ENCODE data around the gene FOXE3. TPM values are rescaled to one million over a fixed set of nuclear protein-coding genes. Genes with fewer than 3 reads are reported as not detected.

Gene FOXE3
- total and polyA plus RNA-seq, 2 donors (not counting 1 experiment from before 2014, with no cell fraction given): not detected

DNA sequence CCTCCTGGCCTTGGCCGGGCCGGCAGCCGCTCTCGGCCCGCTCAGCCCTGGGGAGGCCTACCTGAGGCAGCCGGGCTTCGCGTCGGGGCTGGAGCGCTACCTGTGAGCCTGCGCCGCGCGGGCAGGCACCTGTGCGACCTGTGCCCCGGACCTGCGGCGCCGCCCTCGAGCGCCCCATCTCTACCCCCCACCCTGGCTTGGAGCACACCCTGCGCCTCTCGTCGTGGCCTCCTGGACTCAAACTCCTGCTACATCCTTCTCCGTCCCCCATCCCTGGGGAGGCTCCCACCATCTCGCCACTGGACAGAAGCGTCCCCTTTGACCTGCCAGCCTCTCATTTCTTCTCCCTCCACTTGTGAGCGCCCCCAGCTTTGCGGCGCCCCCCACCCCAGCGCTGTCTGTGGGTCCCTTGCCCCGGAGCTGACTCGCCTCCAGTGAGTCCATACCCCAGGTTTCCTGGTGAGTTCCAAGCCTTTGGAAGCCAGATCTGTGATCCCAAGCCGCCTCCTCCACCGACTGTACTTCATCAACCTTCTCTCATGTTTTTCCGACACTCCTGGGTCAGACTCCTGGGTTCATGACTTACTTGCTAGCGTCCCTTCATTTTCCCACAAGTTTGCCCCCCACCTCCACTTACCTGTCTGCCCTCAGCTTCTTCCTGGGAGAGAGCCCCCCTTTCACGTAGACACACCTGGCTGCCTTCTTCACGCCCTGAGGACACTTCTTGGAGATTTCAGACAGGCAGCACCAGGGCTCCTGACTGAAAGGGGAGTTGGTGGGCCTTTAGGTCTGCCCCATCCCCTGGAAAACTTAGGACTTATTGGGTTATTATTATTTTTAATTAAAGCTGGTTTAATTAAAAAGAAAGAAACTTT lies 1.3 kb downstream of the FOXE3 start:
- no peak for TF ChIP-seq EZH2 (IDR thresholded peaks at IDR 0.05; ENCODE audit: low read length, missing control alignments)
- TF ChIP-seq, protein P1, sequence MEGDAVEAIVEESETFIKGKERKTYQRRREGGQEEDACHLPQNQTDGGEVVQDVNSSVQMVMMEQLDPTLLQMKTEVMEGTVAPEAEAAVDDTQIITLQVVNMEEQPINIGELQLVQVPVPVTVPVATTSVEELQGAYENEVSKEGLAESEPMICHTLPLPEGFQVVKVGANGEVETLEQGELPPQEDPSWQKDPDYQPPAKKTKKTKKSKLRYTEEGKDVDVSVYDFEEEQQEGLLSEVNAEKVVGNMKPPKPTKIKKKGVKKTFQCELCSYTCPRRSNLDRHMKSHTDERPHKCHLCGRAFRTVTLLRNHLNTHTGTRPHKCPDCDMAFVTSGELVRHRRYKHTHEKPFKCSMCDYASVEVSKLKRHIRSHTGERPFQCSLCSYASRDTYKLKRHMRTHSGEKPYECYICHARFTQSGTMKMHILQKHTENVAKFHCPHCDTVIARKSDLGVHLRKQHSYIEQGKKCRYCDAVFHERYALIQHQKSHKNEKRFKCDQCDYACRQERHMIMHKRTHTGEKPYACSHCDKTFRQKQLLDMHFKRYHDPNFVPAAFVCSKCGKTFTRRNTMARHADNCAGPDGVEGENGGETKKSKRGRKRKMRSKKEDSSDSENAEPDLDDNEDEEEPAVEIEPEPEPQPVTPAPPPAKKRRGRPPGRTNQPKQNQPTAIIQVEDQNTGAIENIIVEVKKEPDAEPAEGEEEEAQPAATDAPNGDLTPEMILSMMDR (conservative IDR thresholded peaks at IDR 0.05 in 1 of 2, IDR thresholded peaks at IDR 0.05 in 1 of 2; ENCODE audit: low read depth in 1 of 2, low read length in 2 of 2): no peak
- DNase-seq (ENCODE audit: low read depth in 2 of 2): no peak
- H3K4me3 ChIP-seq (replicated peaks in 1 of 4; ENCODE audit: control extremely low read depth in 1 of 4, insufficient read depth in 1 of 4, low read depth in 3 of 4, low read length in 4 of 4): no peak overlapping the region
- H3K9ac ChIP-seq (ENCODE audit: insufficient read depth, low read length): no peak overlapping the region
- H3K9me3 ChIP-seq (ENCODE audit: control insufficient read depth, insufficient read depth, low read depth, low read length): no peaks in the 10 kb centered on the region
- no peak overlapping the region for H2AFZ ChIP-seq (ENCODE audit: low read length)
- H3K27ac ChIP-seq (ENCODE audit: insufficient read depth, low read length): no peak overlapping the region
- no peaks in the 10 kb centered on the region for H4K20me1 ChIP-seq (ENCODE audit: control insufficient read depth, extremely low read depth, insufficient read depth, low read length)
- H3K27me3 ChIP-seq (ENCODE audit: control insufficient read depth, insufficient read depth, low read length): peaks cover 24% of the 10 kb centered on the region
- H3K36me3 ChIP-seq (ENCODE audit: control insufficient read depth, insufficient read depth, low read length): no peaks in the 10 kb centered on the region
- no peak overlapping the region for H3K4me2 ChIP-seq (ENCODE audit: extremely low read depth, insufficient read depth, low read length)
- no peaks in the 10 kb centered on the region for H3K79me2 ChIP-seq (ENCODE audit: control insufficient read depth, insufficient read depth, low read length)
- no peaks in the 10 kb centered on the region for H3K4me1 ChIP-seq (ENCODE audit: control insufficient read depth, extremely low read depth, insufficient read depth, low read length)

DNA sequence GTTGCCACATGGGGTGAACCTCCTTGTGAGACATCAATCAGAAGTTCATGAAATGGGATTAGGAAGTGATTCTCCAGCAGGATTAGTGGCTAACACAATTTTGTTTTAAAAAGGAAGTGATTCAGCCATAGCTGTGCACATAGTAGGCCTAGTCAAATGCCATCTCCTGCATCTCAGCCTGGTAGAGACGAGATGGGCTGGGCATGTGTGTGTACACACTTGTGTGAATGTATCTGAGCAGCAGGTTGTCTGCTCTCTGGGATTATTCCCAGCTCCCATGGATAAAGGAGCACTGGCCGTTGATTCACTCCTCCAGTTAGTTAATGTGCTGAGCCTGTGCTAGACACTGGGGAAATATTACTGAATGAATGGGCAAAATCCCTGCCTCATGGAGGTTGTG lies 2.0 kb downstream of the FOXE3 start:
- no peak overlapping the region for H2AFZ ChIP-seq (ENCODE audit: low read length)
- TF ChIP-seq, protein P1 (conservative IDR thresholded peaks at IDR 0.05 in 1 of 2, IDR thresholded peaks at IDR 0.05 in 1 of 2; ENCODE audit: low read depth in 1 of 2, low read length in 2 of 2): no peak
- no peak for TF ChIP-seq EZH2 (IDR thresholded peaks at IDR 0.05; ENCODE audit: low read length, missing control alignments)
- no peaks in the 10 kb centered on the region for H3K4me1 ChIP-seq (ENCODE audit: control insufficient read depth, extremely low read depth, insufficient read depth, low read length)
- H3K4me3 ChIP-seq (replicated peaks in 1 of 4; ENCODE audit: control extremely low read depth in 1 of 4, insufficient read depth in 1 of 4, low read depth in 3 of 4, low read length in 4 of 4): no peak overlapping the region
- peaks cover 24% of the 10 kb centered on the region for H3K27me3 ChIP-seq (ENCODE audit: control insufficient read depth, insufficient read depth, low read length)
- no peak overlapping the region for H3K9ac ChIP-seq (ENCODE audit: insufficient read depth, low read length)
- no peaks in the 10 kb centered on the region for H4K20me1 ChIP-seq (ENCODE audit: control insufficient read depth, extremely low read depth, insufficient read depth, low read length)
- H3K27ac ChIP-seq (ENCODE audit: insufficient read depth, low read length): no peak overlapping the region
- H3K4me2 ChIP-seq (ENCODE audit: extremely low read depth, insufficient read depth, low read length): no peak overlapping the region
- H3K9me3 ChIP-seq (ENCODE audit: control insufficient read depth, insufficient read depth, low read depth, low read length): no peaks in the 10 kb centered on the region
- H3K36me3 ChIP-seq (ENCODE audit: control insufficient read depth, insufficient read depth, low read length): no peaks in the 10 kb centered on the region
- no peaks in the 10 kb centered on the region for H3K79me2 ChIP-seq (ENCODE audit: control insufficient read depth, insufficient read depth, low read length)
- no peak for DNase-seq (ENCODE audit: low read depth in 2 of 2)

DNA sequence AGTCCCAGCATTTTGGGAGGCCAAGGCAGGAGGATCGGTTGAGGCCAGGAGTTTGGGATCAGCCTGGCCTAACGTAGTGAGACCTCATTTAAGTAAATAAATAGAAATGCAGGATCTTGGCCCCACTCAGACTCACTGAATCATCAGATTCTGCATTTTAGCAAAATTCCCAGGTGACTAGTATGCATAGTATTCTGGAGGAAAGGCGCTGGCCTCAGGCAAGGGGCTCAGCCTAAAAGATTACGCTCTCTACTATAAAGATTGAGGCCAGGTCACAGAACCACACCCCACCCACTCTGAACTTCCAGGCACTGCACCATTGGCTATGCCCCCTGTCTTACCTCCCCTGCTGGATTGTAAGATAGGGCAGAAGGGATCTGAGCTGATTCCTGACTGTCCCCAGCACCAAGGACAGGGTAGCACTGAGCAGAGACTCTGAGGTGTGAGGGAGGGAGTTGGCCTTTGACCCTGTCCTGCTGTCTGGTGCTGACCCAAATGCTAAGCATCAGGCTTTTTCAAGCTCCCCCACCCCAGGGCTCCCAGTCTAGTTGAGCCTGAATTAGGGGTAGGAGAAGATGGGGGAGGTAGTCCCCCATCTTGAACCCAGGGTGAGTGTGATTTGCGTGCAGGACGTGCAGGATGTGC lies 2.7 kb downstream of the FOXE3 start:
- H3K79me2 ChIP-seq (ENCODE audit: control insufficient read depth, insufficient read depth, low read length): no peaks in the 10 kb centered on the region
- peaks cover 24% of the 10 kb centered on the region for H3K27me3 ChIP-seq (ENCODE audit: control insufficient read depth, insufficient read depth, low read length)
- DNase-seq (ENCODE audit: low read depth in 2 of 2): no peak
- H3K9me3 ChIP-seq (ENCODE audit: control insufficient read depth, insufficient read depth, low read depth, low read length): no peaks in the 10 kb centered on the region
- no peak overlapping the region for H3K4me2 ChIP-seq (ENCODE audit: extremely low read depth, insufficient read depth, low read length)
- H3K4me3 ChIP-seq (replicated peaks in 1 of 4; ENCODE audit: control extremely low read depth in 1 of 4, insufficient read depth in 1 of 4, low read depth in 3 of 4, low read length in 4 of 4): no peak overlapping the region
- no peak overlapping the region for H2AFZ ChIP-seq (ENCODE audit: low read length)
- H3K4me1 ChIP-seq (ENCODE audit: control insufficient read depth, extremely low read depth, insufficient read depth, low read length): no peaks in the 10 kb centered on the region
- no peaks in the 10 kb centered on the region for H4K20me1 ChIP-seq (ENCODE audit: control insufficient read depth, extremely low read depth, insufficient read depth, low read length)
- no peak overlapping the region for H3K27ac ChIP-seq (ENCODE audit: insufficient read depth, low read length)
- H3K9ac ChIP-seq (ENCODE audit: insufficient read depth, low read length): no peak overlapping the region
- TF ChIP-seq EZH2 (IDR thresholded peaks at IDR 0.05; ENCODE audit: low read length, missing control alignments): no peak
- TF ChIP-seq, protein P1 (conservative IDR thresholded peaks at IDR 0.05 in 1 of 2, IDR thresholded peaks at IDR 0.05 in 1 of 2; ENCODE audit: low read depth in 1 of 2, low read length in 2 of 2): no peak
- H3K36me3 ChIP-seq (ENCODE audit: control insufficient read depth, insufficient read depth, low read length): no peaks in the 10 kb centered on the region

Data from fibroblast of lung (primary cell).